ENCODE results near the gene GPR150.

Gene GPR150

DNA sequence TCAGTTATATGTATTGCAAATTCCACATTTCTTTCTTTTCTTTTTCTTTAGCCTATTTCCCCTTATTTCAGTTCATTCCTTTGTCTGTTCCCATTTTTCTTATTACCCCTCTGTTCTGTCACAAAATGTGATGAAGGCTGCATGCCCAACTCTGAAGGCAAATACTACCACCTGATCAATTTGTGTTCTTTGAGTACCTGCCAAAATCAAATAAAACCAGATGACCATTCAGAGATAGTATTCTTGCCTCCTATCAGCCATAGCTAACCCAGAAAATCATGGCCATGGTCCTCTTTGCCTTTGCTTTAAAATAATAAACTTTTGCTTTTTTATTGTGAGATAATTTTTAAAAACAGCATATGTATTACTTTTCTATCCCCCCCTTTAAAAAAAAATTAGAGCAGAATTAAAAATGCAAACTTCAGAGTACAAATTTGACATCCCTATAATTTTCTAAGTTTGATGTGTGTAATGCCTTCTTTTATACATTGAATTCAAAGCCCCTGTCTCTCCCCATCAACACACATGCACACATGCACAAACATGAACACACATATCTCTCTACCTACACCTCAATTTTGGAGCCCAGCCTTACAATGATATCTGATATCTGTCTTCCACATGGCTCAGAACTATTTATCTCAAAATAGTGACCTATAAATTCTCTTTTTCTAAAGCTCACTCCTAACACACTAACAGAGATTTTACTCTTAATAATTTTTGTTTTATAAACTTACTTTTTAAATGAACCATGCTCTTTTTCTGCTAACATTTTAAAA, 30.1 kb downstream of the GPR150 start:
- DNase-seq = no peak

DNA sequence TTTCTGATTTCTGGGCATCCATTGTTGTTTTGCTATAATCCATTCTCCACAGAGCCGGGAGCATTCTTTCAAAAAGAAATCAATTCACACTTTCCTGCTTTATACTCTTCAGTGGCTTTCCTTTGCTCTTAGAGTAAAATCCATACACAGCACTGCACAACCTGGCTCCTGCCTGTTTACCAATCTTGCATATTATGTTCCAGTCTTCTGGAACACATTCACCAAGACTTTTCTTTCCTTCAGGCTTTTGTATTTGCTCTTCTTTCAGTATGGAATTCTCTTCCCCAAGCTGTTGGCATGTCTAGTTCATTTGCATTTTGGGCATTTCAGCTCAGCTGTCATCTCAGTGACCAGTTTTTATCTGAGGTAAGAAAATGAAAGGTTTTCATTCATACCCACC, 33.0 kb downstream of the GPR150 start:
- no peak for DNase-seq

DNA sequence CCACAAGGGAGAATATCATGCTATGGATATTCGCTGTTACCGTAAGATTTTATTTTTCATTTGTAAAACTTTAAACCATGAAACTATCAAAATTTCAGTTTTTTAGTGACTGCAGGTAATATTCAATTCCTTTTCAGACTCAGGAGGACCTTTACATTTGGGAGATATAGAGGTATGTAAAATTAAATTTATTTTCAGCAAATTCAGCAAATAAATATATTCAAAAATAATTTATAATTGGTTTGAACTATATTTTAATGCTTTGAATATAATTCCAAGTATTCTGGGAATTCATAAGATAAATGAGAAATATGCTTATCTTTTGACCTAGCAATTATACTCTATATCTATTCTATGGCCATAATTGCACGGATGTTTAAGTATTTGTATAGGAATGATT, 34.3 kb downstream of the GPR150 start:
- no peak for DNase-seq

DNA sequence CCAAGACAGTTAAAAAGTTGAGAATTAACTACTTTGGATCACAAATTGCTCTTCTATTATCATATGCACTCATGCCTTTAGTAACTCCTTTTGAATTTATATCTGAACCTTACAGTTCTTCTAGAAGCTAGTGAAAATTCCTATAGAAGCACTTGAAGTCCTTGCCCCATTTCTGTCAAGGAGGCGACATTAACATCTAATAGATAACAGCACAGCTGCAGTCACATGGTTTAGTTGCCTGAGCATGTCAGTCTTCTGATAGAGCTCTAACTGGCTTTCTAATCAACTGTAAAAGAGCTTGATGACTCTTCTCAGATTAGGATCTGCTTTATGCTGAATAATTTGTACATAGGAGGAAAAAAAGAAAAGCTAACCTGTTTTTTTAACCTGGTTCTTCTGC, 35.7 kb downstream of the GPR150 start:
- no peak for DNase-seq

DNA sequence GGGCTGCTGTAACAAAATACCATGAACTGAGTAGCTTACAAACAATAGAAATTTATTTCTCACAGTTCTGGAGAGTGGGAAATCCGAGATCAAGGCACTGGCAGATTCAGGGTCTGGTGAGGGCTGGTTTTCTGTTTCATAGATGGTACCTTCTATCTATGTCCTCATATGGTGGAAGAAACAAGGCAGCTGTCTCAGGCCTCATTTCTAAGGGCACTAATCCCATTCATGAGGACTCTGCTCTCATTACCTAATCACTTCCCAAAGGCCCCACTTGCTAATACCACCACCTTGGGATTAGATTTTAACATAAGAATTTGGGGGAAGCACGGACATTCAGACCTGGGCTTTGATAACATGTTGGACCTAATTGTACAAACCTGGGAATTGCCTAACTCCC, 40.2 kb downstream of the GPR150 start:
- no peak for DNase-seq

DNA sequence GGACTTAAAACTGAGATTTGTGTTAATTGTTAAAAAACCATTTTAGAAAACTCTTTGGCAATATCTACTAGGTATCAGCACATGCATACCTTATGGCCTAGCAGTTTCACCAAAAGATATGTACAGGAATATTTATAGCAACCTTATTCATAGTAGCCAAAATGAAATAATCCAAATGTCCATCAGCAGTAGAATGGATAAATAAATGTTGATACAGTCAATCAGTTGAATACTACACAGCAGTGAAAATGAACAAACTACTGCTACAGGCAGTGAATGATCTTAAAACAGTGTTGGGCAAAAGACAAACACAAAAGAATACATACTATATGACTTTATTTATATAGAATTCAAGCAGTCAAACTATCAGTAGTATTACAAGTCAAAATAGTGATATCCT, 43.1 kb downstream of the GPR150 start:
- DNase-seq = no peak

DNA sequence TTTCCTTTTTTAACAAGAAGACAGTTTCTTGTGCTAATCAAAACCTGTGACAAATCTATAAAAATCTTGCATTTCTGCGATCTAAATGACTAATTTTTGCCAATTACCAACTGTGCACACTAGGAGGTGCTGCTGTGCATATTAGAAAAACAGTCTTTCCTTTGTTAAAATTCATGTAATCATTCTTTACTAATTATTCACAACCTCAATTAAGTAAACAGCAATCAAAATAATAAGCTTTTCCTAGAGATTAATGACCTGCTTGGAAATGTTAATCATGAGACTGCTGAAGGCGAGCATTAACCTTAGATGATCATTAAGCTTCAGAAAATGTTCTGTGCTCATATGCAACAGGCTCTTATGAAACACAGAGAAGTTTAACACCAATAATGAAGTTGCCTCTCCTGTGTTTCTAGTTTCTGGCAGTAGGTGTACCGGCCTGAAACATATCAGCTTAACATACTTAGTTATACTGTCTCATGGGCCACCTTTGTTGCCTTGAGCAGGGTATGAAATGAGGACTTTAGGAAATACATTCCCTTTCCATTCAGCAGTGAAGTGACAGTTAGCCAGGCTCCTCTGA, 44.4 kb downstream of the GPR150 start:
- peak in 7 of 56 donors; percentile 3 to 63 (median 10) for DNase-seq

DNA sequence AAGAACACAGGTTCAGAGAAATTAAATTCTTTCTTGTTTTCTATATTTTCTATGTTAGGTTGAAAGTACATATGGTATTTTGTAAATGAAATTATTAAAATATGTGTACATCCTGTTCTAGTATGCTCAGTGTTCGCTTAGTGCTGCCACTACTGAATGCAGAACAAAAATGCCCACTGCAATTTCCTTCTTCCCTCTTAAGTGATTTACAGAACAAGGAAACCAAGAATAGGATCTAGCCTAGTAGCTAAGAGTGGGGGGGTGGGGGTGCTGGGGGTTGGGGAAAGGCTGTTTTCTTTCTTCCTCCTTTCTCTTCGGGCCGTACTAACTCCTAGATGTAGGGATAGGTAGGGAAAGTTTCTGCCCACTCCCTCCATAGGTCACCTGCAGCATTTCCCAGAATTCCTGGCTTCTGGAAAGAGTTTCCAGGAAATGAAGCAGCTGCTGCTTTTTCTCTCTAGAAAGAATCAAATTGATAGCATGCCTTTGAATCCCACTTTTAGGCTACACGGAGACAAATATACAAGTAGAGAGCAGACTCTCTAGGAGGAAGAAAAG, 47.3 kb downstream of the GPR150 start:
- peak in 1 of 56 donors; percentile 1 for DNase-seq

DNA sequence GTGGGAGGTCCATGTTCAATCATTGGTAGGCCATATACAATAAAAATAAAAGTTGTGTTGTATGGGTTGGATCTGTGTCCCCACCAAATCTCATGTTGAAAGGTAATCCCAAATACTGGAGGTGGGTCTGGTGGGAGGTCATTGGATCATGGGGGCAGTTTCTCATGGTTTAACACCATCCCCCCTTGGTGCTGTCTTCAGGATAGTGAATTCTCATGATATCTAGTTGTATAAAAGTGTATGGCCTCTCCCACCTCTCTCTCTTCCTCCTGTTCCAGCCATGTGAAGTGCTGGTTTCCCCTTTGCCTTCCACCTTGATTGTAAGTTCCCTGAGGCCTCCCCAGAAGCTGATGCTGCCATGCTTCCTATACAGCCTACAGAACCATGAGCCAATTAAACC, 47.8 kb downstream of the GPR150 start:
- no peak for DNase-seq

DNA sequence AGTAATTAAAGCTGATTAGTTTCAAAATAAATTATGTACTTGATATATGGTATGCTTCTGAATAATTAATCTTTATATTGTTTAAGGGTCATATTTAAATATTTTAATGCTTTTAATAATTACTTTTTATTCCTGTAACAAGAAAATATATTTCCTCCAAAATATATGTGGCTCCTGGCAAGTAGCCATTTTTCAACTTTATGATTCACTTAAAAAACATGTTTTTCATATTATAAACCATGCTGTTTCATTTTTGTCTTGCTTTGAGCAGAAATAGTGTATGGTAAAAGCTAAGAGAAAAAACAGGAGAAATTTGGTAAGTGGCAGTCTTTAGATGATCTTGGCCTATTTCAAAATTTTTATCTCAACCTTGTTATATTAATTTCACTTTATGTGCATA, 48.3 kb downstream of the GPR150 start:
- DNase-seq = no peak

DNA sequence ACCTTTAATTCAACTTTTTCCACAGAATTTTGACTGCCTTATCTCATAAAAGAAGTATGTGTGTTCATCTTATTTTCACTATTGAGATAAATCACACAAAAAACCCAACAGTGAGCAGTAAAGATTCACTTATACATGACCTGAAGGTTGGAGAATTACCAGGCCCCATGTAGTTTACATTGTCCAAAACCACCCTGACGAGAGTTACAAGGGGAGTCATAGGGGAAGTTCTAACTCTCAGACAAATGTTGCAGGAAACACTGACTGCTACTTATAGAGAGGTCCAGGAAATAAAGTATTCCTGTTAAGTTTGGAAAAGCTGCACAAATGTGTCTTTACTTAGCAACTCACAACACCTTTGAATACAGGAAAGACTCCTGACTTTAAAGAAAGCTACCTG, 48.8 kb downstream of the GPR150 start:
- DNase-seq = no peak

DNA sequence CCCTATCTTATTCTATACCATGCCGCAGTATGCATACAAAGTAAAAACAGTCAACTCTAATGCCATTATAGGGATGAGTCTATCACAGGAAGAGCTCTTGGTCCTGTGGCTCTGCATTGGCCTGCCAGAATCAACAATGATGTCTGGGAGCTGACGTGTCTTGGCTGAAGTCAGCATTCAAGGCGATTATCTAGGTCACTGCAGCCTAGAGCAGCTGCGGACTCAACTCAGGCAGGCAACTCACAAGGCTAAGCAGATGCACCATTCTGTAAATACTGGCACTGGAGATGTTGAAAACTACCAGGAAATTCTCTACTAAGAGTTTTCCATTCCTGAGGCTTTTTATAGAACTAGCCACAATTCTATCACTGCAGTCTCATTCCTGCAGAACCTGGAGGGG, 49.7 kb downstream of the GPR150 start:
- peak in 27 of 56 donors; percentile 2 to 62 (median 9) for DNase-seq

DNA sequence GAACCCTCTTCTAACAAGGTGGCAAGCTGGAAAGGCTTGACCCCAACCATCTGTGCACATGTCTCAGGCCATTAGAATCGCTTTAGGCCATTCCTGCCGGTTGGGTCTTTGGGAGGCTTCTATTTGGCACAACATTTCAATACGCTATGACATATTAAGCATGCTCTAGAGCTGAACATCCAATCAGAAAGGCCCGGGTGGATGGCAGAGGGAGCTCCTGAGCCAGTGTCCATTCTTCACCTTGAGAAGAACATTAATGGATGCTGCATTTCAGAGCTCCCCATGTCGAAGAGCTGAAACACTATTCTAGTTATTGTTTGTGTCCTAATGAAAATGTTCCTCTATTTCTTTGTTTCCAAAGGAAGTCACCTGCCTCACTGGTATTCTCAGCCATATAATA, 50.1 kb downstream of the GPR150 start:
- no peak for DNase-seq

DNA sequence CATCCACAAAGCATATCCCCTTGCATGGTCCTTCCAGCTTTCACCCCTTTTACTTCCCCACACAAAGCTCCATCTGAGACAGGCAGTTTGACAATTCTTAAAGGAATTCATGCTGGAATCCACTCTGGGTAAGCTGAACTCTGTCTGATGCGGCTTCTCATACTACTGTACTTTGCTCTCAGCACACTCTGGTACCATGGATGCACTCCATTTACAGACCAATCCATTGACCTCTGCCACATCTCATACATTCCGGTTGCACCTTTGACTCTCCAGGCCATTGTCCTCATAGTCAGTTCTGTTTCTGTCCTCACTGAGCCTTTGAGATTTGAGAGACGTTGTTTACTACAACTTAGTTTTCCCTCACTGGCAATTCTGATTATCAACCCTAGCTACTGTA, 50.7 kb downstream of the GPR150 start:
- no peak for DNase-seq
